ENCODE results near the gene GDPD4.

Gene GDPD4

DNA sequence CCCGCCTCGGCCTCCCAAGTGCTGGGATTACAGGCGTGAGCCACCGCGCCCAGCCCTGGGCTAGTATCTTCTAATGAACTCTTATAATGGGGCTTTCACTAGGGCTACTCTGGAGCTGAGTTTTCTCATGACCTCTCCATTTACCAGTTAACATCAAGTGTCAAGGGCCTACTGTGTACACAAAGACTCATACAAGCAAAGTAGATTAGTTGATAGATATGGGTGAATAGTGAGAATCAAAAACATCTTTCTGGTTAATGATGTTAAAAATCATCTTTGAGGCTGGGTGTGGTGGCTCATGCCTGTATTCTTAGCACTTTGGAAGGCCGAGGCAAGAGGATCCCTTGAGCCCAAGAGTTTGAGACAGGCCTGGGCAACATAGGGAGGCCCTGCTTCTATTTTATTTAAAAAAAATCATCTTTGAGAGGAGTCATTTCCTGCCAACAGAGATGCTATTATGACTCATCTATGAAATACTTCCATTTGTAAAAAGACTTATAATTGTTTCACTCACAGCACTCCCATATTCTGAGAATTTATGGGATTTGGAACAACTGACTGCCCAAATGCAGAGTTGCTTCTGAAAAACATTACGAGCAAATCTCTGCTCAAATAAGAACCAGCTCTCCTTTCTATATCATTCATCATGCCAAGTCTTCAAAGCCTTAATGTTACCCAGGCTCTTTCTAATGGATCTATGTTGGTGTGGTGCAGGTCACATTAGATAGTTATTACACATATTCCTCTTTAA, 57.0 kb downstream of the GDPD4 start:
- in situ Hi-C loops (cut with MboI; ENCODE audit: low sequenced_read_pairs): no loop called here

DNA sequence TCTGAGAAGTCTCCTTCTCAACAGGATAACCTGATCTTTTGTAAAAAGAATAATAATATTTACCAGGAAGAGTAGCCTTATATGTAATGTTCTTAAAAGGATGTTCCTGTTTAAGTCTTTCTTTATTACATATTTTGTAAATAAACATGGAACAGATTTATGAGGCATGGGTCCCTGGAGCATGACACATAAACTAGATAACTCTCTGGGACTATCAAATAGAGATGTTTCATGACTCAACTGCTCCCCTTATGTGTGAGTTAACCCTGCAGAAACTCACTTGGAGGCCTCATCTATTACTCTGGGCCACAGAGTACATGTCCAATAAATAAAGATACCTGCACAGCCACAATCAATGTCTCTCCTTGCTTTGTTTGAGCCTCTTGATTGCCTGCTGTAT, 64.6 kb downstream of the GDPD4 start:
- in situ Hi-C loops (cut with MboI; ENCODE audit: low sequenced_read_pairs): no loop called here

DNA sequence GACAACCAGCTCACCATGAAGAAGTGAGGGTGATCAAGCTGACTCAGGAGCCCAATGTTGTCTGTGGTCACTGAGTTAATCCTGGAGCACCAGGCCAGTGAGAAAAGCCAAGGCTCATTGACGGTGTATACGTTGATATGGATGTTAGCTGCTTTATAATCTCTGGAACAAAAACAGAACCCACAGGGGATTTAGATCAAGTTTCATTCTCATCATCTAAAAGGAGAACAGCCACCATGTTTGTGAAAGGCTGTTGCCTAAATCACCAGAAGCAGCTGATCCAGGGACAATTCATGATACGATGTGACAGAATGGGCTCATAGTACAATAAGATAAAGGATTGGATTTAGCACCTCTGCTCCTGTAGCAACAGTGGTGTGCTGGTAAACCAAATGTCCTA, 68.5 kb downstream of the GDPD4 start:
- in situ Hi-C loops (cut with MboI; ENCODE audit: low sequenced_read_pairs): no loop called here

DNA sequence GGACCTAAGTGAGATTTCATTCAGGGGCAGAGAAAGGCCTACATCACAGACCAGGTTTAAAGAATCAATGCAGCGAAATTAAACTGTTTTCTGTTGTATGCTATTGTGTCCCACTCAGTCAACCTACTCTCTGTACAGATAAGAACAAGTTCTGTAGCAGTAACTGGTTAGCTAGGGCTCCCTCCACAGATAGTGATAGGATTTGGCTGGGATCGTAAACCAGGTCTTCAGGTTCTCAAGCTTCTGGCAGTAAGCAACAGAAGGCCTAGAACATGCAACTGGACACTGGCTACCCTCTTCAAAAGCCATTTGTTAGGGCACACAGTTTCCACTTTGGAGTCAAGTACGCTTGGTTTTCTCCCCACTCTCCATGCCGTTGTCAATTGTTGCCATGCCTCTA, 69.2 kb downstream of the GDPD4 start:
- in situ Hi-C loops (cut with MboI; ENCODE audit: low sequenced_read_pairs): no loop called here

DNA sequence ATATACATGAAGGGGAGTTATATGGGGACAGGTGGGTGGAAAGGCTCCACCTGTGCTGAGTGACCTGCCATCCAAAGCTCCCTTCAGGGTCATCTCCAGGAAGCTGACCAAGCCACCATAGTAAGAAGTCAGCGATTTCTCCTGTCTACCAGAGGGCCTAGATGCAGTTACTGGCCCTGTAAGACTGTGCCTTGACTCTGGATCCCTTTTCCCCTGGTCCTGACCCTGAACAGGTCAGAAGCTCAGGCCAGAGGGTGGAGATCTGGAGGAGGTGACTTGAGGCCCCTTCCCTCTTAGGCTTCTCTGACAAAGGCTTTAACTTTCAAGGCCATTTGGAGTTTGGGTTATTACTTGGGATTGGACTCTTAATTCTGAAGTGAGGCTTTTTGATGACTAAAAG, 69.7 kb downstream of the GDPD4 start:
- in situ Hi-C loops (cut with MboI; ENCODE audit: low sequenced_read_pairs): no loop called here

DNA sequence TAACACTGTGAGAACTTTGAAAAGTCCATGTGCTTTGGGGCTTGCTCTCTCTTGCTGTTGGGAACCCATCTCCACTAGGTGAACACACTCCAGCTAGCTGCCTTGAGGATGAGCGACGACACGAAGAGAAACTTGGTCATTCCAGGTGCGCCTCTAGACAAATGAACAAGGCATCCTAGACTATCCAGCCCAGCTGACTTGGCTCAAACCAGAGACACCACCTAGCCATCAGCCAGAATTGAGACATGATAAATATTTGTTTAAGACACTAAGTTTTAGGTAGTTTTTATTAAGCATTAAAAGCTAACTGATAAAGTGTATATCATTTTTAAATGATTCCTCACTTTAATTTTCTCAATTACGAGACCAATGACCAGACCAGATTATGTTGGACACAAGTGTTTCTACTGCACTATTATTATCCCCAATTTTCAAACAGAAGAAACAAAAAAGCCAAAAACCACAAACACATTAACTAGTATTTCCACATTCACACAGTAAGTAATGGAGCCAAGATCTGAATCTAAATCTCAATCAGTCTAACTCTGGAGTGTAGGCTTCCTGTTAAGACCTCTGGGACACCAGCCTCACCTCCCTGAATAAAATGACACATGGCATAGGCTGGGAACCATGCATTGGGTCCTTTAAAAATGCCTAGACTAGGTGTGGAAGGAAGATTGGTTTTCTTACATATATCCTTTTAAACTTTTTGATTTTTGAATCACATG, 70.4 kb downstream of the GDPD4 start:
- in situ Hi-C loops (cut with MboI; ENCODE audit: low sequenced_read_pairs): no loop called here

DNA sequence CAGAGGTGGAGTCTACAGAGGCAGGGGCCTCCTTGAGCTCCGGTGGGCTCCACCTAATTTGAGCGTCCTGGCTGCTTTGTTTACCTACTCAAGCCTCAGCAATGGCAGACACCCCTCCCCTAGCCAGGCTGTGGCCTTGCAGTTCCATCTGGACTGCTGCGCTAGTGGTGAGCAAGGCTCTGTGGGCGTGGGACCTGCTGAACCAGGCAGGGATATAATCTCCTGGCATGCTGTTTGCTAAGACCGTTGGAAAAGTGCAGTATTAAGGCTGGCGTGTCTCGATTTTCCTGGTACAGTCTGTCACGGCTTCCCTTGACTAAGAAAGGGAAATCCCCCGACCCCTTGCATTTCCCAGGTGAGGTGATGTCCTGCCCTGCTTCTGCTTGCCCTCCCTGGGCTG, 77.7 kb downstream of the GDPD4 start:
- in situ Hi-C loops (cut with MboI; ENCODE audit: low sequenced_read_pairs): no loop called here

DNA sequence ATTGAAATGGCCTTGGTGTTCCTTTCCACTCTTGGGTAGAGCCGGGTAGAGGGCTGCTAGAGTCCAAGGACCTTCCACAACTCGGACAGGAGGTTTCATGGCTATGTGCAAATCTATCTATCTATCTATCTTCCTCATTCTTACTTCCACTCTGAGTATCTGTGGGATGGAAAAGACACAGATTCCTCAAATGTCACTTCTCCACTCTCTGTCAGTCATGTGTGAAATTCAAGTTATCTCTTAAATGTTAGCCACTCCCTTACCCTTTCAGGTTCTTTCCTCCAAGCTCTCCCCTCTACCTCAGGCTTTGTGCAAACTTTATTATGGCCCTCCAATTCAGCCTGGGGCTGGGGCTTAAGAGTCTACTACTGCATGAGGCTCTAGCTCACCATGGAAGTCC, 84.3 kb downstream of the GDPD4 start:
- in situ Hi-C loops (cut with MboI; ENCODE audit: low sequenced_read_pairs): no loop called here

DNA sequence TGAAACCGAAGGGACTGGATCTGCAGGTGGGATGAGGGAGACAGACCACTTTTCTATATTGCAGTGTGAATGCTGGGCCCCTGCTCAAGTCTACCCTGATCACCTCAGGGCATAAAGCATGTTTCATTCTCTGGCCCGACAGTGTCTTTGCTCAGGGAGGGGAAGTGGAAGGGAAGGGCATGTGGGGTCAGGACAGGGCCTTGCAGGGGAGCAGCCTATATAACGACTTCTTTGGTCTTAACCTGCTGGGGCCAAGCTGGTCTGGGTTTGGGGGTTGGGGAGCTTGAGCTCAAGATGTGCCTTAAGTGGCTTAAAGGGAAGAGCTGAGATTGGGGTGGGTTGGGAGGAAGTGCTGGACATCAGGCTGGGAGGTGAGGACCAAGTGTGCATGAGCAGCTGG, 86.4 kb downstream of the GDPD4 start:
- in situ Hi-C loops (cut with MboI; ENCODE audit: low sequenced_read_pairs): no loop called here

DNA sequence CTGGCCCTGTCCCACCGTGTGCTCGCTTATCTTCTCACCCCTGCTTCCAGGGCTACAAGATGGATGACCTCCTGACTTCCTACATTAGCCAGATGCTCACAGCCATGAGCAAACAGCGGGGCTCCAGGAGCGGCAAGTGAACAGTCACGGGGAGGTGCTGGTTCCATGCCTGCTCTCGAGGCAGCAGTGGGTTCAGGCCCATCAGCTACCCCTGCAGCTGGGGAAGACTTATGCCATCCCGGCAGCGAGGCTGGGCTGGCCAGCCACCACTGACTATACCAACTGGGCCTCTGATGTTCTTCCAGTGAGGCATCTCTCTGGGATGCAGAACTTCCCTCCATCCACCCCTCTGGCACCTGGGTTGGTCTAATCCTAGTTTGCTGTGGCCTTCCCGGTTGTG, 86.9 kb downstream of the GDPD4 start:
- in situ Hi-C loops (cut with MboI; ENCODE audit: low sequenced_read_pairs): no loop called here

DNA sequence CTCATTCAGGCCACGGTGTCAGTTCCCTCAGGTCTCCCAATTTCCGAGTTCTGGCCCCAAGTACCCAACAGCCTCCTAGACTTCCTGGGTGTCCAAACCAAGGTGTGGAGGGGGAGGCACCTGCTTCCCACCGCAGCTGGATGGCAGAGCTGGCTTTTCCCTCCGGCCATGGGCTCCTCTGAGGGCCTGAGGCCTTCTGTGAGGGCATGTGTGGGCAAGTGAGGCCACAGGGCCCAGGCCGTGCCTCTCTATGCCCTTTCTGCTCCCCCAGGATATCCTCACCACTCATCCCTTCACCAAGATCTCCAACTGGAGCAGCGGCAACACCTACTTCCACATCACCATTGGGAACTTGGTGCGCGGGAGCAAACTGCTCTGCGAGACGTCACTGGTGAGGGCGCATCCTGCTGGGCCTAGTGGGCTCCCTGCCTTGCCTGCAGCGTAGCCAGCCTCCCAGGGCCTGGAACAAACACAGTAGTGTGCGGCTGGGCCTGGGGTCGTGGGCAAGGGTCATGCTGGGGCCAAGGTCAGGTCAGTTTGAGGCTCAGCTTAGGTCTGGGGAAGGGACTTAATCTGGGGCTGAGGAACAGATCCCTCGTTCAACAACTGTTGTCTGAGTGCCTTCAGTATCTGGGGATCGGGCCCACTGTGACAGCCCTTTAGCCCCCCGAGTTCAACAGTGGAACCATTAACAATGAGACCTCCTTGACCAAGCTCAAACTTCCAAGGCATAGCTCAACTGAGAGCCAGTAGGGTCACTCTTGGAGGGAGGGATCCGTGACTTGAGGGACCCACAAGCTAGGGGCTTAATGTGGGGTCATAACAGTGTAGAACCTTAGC, 87.7 kb downstream of the GDPD4 start:
- in situ Hi-C loops (cut with MboI; ENCODE audit: low sequenced_read_pairs): no loop called here

DNA sequence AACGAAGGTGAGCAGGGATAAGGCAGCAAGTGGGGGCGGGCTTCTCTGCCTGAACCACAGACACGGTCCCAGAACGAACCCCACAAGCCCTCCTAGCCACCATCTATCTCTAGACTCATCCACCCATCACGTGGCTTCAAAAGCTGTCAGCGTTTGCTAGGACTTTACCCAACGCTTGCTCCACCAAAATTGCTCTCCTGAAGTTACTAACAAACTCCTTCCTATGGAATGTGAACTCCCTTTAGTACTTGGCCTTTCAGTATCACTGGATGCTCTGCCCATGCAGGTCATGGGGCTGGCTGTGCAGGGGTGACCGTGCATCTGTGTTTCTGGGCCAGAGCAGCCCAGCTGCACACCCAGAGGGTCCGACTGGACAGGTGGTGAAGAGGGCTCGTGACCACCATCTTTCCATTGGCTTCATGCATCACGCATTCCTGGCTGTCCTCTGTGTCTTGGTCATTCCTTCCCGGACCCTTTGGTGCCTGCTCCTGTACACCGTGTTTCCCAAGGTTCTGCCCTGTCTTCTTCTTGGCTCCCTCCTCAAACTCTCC, 88.4 kb downstream of the GDPD4 start:
- in situ Hi-C loops (cut with MboI; ENCODE audit: low sequenced_read_pairs): no loop called here

DNA sequence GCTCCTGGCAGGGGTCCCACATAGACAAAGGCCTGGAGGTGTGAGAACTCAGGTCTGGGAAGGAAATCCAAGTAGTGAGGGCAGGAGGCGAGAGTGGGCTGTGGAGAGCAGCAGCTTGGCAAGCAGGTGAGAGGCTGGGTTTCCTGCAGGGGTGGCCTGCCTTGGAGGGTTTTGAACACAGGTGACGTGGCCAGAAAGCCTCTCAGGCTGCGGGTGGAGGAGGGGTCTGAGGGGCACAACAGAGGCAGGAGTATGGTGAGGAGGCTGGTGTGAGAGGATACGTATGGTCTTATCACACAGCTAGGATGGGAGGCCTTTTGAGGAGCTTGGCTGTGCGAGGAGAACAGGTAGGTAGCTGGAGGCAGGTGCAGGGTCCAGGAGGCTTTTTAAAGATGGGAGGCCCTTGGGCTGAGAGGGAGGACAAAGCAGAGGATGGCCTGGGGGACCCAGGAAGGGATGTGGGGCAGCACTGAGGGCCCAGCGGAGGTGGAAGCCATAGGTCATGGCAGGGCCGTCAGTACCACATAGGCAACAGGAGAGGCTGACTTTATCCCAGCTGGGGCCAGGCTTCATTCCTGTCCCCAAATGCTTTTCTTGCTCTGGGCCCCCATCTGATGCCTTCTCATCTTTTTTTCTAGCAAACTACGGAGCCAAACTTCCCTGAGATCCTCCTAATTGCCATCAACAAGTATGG, 89.0 kb downstream of the GDPD4 start:
- in situ Hi-C loops (cut with MboI; ENCODE audit: low sequenced_read_pairs): no loop called here

DNA sequence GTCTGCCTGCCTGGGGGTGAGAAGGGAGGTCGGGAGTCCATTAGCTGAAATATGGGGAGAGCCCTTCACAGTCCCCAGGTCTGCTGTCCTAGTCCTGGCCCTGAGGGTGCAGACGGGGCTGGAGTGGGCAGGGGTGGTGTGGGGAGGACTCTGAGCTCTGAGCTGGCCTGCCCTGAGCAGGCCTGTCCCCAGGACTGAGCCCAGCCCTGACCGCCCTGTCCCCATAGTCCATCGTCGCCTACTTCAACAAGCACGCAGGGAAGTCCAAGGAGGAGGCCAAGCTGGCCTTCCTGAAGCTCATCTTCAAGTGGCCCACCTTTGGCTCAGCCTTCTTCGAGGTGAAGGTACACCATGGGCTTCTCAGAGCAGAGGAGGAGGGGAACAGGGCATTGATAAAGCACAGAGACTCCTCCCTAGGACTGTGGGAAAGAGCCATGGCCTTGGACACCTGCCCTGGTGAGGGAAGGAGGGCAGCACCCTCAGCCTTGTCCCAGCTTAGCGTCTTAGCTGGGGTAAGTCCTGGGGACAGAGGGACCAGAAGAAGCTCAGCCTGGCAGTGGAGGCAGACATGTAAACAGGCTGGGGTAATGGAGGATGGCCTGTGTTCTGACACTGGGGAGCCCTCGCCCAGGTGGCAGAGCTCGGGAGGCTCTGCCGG, 89.8 kb downstream of the GDPD4 start:
- in situ Hi-C loops (cut with MboI; ENCODE audit: low sequenced_read_pairs): no loop called here

DNA sequence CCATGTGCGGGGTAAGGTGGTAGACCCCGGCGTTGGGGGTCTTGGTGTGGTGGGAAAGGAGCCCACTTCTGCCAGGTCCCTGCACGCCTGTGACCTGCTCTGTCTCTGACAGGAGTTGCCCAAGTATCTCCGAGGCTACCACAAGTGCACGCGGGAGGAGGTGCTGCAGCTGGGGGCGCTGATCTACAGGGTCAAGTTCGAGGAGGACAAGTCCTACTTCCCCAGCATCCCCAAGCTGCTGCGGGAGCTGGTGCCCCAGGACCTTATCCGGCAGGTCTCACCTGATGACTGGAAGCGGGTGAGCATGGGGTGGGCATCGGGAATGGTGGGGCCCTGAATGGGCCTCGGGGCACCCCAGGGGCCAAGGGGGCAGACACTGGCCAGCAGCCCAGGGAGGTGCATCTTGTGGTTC, 90.4 kb downstream of the GDPD4 start:
- in situ Hi-C loops (cut with MboI; ENCODE audit: low sequenced_read_pairs): no loop called here

DNA sequence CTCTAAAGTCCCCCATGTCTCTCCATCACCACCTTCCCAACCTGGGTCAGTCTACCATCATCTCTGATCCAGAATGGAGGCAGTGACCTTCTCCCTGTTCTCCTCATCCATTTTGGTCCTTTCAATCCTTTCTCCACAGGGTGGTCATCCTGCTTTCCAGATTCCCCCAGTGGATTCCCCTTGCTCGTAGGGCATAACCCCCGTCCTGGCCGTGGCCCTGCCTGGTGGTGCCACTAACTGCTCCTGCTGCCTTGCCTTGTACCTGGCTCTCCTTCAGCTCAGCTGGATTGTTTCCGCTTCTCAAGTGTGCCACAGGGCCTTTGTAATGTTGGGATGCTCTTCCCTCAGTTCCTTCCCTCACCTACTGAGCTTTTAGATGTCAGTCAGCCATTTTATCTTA, 91.8 kb downstream of the GDPD4 start:
- in situ Hi-C loops (cut with MboI; ENCODE audit: low sequenced_read_pairs): no loop called here

DNA sequence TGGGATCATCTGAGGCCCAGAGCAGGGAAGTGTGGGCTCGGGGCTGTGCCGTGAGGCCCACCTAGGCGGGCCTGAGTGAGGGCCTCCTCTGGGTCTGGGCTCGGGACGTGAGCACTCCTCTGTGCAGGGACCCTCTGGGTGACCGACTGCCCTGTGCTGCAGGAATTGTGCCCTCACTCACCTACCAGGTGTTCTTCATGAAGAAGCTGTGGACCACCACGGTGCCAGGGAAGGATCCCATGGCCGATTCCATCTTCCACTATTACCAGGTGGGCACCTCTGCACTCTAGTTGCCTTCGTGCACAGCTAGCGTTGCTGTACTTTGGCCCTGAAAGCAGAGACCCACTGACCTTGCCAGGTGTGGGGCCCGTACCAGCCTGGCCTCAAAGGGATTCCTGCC, 93.0 kb downstream of the GDPD4 start:
- in situ Hi-C loops (cut with MboI; ENCODE audit: low sequenced_read_pairs): no loop called here

DNA sequence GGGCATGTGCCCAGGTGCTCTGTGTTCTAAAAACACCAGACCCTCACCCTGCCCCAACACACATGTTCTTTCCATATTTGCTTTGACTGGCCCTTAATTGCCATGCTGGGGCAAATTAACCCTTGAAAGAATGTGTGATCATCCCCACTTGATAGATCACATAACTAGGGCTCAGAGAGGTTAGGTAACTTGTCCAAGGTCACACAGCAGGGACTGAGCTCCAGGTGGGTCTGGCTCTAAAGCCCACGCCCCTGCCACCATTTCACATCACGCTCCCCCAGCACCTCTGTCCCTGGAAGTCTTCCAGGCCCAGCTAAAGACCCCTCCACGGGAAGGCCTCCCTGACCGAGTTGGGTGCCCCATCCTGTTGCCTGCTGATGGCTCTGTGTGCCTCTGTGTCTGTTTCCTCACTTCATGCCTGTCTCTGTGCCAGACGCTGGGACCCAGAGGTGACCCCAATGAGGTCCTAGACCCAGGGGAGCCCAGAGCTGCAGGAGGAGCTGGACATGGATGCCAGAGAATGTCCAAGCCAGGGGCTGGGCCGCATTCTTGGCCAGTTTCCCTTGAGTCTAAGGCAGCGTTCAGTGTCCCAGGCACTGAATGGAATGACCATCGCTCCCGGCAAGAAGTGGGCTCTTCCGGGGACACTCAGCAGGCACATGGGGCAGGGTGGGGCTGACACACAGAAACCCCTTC, 93.7 kb downstream of the GDPD4 start:
- in situ Hi-C loops (cut with MboI; ENCODE audit: low sequenced_read_pairs): no loop called here

DNA sequence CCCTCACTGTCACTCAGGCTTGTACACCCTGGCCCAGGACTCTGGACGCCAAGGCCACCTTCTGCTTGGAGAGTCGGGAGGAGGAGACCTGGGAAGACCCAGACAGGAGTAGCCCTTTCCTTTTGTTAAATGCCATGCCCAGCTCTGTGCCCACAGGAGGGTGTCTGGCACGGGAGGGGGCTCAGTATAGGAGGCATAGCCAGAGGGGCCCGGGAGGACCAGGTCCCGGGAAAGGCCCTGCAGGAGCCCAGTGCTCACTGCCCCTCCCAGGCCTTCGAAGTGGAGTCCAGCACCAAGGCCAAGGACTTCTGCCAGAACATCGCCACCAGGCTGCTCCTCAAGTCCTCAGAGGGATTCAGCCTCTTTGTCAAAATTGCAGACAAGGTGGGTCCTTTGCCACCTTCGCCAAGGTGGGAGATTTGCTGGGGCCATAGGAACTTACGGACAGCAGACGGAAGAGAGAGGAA, 94.4 kb downstream of the GDPD4 start:
- in situ Hi-C loops (cut with MboI; ENCODE audit: low sequenced_read_pairs): no loop called here
